ENCODE results near the gene KIF1B.

DNA sequence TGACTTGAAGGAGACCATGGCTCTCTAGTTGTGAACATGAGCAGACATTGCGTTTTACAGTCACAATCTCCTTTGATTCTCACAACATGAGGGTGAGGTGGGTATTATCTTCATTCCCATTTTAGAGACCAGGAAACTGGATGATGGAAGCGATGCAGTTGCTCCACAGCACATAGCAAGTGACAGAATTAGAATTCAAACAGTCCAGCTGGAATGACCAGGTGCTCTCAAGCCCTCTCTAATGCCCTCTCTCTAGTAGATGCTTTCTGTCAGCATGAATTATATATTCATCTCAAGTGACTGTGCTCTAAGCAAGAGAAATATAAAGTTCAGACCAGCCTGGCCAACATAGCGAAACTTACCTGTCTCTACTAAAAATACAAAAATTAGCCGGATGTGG is 9.8 kb upstream of the KIF1B start:
- TF ChIP-seq, protein P1, sequence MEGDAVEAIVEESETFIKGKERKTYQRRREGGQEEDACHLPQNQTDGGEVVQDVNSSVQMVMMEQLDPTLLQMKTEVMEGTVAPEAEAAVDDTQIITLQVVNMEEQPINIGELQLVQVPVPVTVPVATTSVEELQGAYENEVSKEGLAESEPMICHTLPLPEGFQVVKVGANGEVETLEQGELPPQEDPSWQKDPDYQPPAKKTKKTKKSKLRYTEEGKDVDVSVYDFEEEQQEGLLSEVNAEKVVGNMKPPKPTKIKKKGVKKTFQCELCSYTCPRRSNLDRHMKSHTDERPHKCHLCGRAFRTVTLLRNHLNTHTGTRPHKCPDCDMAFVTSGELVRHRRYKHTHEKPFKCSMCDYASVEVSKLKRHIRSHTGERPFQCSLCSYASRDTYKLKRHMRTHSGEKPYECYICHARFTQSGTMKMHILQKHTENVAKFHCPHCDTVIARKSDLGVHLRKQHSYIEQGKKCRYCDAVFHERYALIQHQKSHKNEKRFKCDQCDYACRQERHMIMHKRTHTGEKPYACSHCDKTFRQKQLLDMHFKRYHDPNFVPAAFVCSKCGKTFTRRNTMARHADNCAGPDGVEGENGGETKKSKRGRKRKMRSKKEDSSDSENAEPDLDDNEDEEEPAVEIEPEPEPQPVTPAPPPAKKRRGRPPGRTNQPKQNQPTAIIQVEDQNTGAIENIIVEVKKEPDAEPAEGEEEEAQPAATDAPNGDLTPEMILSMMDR (IDR thresholded peaks at IDR 0.05), result no peak
- TF ChIP-seq, protein P2, sequence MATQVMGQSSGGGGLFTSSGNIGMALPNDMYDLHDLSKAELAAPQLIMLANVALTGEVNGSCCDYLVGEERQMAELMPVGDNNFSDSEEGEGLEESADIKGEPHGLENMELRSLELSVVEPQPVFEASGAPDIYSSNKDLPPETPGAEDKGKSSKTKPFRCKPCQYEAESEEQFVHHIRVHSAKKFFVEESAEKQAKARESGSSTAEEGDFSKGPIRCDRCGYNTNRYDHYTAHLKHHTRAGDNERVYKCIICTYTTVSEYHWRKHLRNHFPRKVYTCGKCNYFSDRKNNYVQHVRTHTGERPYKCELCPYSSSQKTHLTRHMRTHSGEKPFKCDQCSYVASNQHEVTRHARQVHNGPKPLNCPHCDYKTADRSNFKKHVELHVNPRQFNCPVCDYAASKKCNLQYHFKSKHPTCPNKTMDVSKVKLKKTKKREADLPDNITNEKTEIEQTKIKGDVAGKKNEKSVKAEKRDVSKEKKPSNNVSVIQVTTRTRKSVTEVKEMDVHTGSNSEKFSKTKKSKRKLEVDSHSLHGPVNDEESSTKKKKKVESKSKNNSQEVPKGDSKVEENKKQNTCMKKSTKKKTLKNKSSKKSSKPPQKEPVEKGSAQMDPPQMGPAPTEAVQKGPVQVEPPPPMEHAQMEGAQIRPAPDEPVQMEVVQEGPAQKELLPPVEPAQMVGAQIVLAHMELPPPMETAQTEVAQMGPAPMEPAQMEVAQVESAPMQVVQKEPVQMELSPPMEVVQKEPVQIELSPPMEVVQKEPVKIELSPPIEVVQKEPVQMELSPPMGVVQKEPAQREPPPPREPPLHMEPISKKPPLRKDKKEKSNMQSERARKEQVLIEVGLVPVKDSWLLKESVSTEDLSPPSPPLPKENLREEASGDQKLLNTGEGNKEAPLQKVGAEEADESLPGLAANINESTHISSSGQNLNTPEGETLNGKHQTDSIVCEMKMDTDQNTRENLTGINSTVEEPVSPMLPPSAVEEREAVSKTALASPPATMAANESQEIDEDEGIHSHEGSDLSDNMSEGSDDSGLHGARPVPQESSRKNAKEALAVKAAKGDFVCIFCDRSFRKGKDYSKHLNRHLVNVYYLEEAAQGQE (IDR thresholded peaks at IDR 0.05; ENCODE audit: insufficient read depth in 1 of 2, low read depth in 2 of 2, low read length in 1 of 2), result no peak

All from Panc1 (cell line).